Right renal cortex interstitium (tissue), 3 donors: ENCODE results near the gene MFN2. TPM values are rescaled to one million over a fixed set of nuclear protein-coding genes. Genes with fewer than 3 reads are reported as not detected.

Experiments
- polyA plus RNA-seq, 3 donors: library from polyadenylated mRNA; unstranded; fragments of 120-200 nt; gene quantifications; one replicate each; pipeline ENCODE4 v1.2.1, GENCODE V29; 2013; ENCODE audit not compliant: insufficient read length in 3 of 3

Gene MFN2
- polyA plus RNA-seq, 3 donors: 73.1 to 77.8 (median 74.1) TPM

Other genes with a start within 250 kb of the MFN2 start
- 10 to 100 TPM; 36.4 to 42.5 (median 36.6) TPM for gene AGTRAP, start 244.3 kb upstream of the MFN2 start, polyA plus RNA-seq
- under 1 TPM in 2 of 3 donors, not detected in 1; 0.36 to 0.46 TPM for gene C1orf167, start 218.3 kb upstream of the MFN2 start, polyA plus RNA-seq
- 10 to 100 TPM; 15.4 to 18.8 (median 17.2) TPM for gene MTHFR, start 174.5 kb upstream of the MFN2 start, polyA plus RNA-seq
- 10 to 100 TPM; 13.5 to 15.1 (median 14.9) TPM for gene CLCN6, start 174.3 kb upstream of the MFN2 start, polyA plus RNA-seq
- 1 to 10 TPM in 2 of 3 donors, under 1 TPM in 1; 0.17 to 2.0 (median 1.3) TPM for gene NPPA, start 132.7 kb upstream of the MFN2 start, polyA plus RNA-seq
- gene NPPB, start 121.5 kb upstream of the MFN2 start, polyA plus RNA-seq: not detected
- 10 to 100 TPM; 37.7 to 42.6 (median 40.1) TPM for gene KIAA2013, start 54.0 kb upstream of the MFN2 start, polyA plus RNA-seq
- gene PLOD1, start 45.7 kb upstream of the MFN2 start, polyA plus RNA-seq: 100 to 1,000 TPM; 102 to 103 (median 102) TPM
- gene MIIP, start 39.1 kb downstream of the MFN2 start, polyA plus RNA-seq: 10 to 100 TPM; 17.9 to 22.1 (median 21.3) TPM
- gene TNFRSF8, start 82.9 kb downstream of the MFN2 start, polyA plus RNA-seq: under 1 TPM; 0.47 to 0.75 (median 0.71) TPM
- 1 to 10 TPM; 5.1 to 7.0 (median 6.3) TPM for gene TNFRSF1B, start 186.5 kb downstream of the MFN2 start, polyA plus RNA-seq
- gene VPS13D, start 249.6 kb downstream of the MFN2 start, polyA plus RNA-seq: 10 to 100 TPM; 26.4 to 27.2 (median 26.5) TPM